Stimulated activated CD8-positive, alpha-beta memory T cell treated with anti-CD3 and anti-CD28 coated beads, Interleukin-4, amount 100 ng/mL, for 48 hours (primary cell): ENCODE measurements around the gene DNAJB8.

Experiments used
- DNase-seq: peaks from one replicate; pipeline ENCODE4 v3.0.0-alpha.2; 2020

The DNAJB8 gene

GRCh38 chr3:128466840-128467541 is at the start of gene DNAJB8:
Gene DNAJB8 (minus strand): TSS chr3:128466890. CDS start chr3:128463245, 3,645 bp downstream.
- peak; percentile 59 for DNase-seq

GRCh38 chr3:128515967-128516366 is 49.3 kb upstream of the DNAJB8 start:
- no peak for DNase-seq

GRCh38 chr3:128508852-128509251 is 42.2 kb upstream of the DNAJB8 start:
- DNase-seq, result no peak

- DNase-seq, result no peak
Measured at GRCh38 chr3:128506754-128507153, 40.1 kb upstream of the DNAJB8 start.

GRCh38 chr3:128505771-128506170 is 39.1 kb upstream of the DNAJB8 start:
- no peak for DNase-seq

GRCh38 chr3:128504963-128505730 is 38.5 kb upstream of the DNAJB8 start:
- DNase-seq, result no peak

GRCh38 chr3:128504533-128504915 is 37.8 kb upstream of the DNAJB8 start:
- no peak for DNase-seq

GRCh38 chr3:128503751-128504532 is 37.3 kb upstream of the DNAJB8 start:
- no peak for DNase-seq

GRCh38 chr3:128503164-128503651 is 36.5 kb upstream of the DNAJB8 start:
- DNase-seq, result no peak

GRCh38 chr3:128502712-128503111 is 36.0 kb upstream of the DNAJB8 start:
- DNase-seq, result no peak

- DNase-seq, result no peak
Measured at GRCh38 chr3:128501431-128501830, 34.7 kb upstream of the DNAJB8 start.

GRCh38 chr3:128500556-128500955 is 33.9 kb upstream of the DNAJB8 start:
- DNase-seq, result no peak

- DNase-seq, result no peak
Measured at GRCh38 chr3:128499724-128500275, 33.1 kb upstream of the DNAJB8 start.

- DNase-seq, result no peak
Measured at GRCh38 chr3:128498901-128499530, 32.3 kb upstream of the DNAJB8 start.

GRCh38 chr3:128498127-128498626 is 31.5 kb upstream of the DNAJB8 start:
- no peak for DNase-seq

- DNase-seq, result peak; percentile 85
Measured at GRCh38 chr3:128497305-128498126, 30.8 kb upstream of the DNAJB8 start.

- peak; percentile 26 for DNase-seq
Measured at GRCh38 chr3:128496602-128497304, 30.1 kb upstream of the DNAJB8 start.

- DNase-seq, result no peak
Measured at GRCh38 chr3:128496019-128496601, 29.4 kb upstream of the DNAJB8 start.

GRCh38 chr3:128495435-128495970 is 28.8 kb upstream of the DNAJB8 start:
- no peak for DNase-seq

- DNase-seq, result no peak
Measured at GRCh38 chr3:128494367-128494650, 27.6 kb upstream of the DNAJB8 start.
